NCI-H748 treated with DMSO at 0.1 percent for 48 hours (cell line): Measurements from ENCODE around the gene CHCT1.
"Not testable (repeated sequence)": the region's sequence is repeated elsewhere in the genome, so short reads cannot be mapped to it uniquely, and the experiment has no call there.

Experiments
- DNase-seq: peaks from one replicate; lab custom pipeline; 2025; lab: John Stamatoyannopoulos, UW

Gene CHCT1

GRCh38 chr17:60398227-60398959 lies 23.9 kb upstream of the CHCT1 start:
- no peak for DNase-seq

DNA sequence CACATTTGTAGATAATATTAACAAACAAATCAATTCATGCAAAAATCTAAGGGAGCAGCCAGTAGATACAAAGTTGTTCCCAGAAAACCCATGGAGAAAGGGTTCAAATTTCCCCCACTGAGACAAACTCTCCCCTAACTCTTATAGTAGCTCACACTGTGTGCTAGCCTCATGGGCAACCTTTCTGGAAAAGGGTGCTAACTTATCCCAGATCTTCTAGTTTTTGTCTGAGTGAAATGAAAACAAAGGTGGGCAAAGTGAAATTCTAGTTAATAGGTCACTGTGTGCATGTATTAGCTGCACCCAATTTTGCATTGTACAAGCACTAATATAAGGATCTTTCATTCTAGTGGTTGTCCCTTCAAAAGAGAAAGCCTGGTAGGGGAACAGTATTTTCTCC lies 20.5 kb upstream of the CHCT1 start:
- no peak for DNase-seq

DNA sequence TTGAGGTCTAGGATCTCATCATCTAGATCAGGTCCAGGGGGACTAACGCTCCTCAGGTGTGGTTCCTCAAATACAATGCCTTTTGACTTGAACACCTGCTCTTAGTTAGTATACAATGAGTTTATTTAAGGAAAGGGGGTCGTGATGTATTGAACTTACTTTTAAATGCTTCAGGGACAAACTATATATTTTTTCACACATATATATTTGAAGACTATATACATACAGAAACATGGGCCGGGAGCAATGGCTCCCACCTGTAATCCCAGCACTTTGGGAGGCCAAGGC lies 18.8 kb upstream of the CHCT1 start:
- no peak for DNase-seq

DNA sequence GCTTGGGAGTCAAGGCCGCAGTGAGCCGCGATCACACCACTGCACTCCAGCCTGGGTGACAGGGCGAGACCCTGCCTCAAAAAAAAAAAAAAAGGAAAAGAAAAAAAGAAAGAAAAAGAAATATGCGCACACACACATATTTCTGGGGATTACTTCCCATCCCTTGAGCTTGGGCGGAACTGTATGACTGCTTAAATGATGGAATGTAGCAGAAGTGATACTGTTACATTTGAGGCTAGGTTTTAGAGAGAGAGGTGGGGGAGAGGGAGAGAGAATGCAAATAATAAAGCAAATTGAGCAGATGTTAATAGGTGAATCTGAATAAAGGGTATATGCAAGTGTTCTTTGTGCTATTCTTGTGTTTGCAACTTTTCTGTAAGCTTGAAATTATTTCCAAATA lies 18.3 kb upstream of the CHCT1 start:
- DNase-seq: no peak

GRCh38 chr17:60406887-60407286 lies 15.4 kb upstream of the CHCT1 start:
- DNase-seq: no peak

- no peak for DNase-seq
Observed at GRCh38 chr17:60410001-60410400, 12.3 kb upstream of the CHCT1 start.

DNA sequence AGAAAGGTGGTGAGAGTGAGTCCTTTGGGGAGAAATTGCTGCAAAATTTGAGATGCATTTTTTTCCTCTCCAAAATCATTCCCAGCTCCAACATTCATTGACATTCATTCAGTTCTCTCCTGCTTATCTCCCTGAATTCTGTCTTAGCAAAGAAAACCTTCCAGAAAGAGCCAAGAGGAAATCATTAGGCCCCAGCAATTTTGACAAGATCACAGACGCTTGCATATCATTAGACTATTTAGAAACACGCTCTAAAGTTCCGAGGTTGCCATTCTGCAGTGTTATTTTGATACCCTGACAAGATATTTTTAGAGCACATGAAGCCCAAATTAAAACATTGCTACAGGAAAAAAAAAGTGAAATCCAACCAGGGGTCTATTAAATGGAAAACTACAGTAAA lies 9.6 kb upstream of the CHCT1 start:
- DNase-seq: no peak

DNA sequence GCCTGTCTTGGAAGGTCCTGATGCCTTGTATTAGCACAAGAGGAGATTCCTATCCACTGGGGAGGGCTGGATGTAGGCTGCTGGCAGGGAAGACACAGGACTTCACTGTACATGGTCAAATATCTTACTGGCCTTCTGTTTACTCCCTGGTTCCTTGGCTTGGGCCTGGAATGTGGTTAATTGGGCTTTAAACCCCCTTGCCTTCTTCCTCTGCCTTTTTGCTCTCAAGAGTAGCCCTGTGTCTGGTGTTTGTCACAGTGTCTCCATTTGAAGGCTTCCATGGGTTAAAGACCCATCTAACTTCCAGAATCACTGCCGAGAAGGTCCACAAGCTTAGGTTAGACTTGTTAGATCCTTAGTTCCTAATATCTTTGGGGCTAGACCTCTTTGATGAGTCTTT lies 7.1 kb upstream of the CHCT1 start:
- no peak for DNase-seq

GRCh38 chr17:60416368-60416925 lies 5.8 kb upstream of the CHCT1 start:
- no peak for DNase-seq

DNA sequence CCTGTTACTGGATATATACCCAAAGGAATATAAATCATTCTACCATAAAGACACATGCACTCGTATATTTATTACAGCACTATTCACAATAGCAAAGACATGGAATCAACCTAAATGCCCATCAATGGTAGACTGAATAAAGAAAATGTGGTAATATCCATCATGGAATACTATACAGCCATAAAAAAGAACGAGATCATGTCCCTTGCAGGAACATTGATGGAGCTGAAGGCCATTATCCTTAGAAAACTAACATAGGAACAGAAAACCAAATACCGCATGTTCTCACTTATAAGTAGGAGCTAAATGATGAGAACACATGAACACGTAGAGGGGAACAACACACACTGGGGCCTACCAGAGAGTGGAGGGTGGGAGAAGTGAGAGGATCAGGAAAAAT lies 3.3 kb upstream of the CHCT1 start:
- not testable (repeated sequence) for DNase-seq

DNA sequence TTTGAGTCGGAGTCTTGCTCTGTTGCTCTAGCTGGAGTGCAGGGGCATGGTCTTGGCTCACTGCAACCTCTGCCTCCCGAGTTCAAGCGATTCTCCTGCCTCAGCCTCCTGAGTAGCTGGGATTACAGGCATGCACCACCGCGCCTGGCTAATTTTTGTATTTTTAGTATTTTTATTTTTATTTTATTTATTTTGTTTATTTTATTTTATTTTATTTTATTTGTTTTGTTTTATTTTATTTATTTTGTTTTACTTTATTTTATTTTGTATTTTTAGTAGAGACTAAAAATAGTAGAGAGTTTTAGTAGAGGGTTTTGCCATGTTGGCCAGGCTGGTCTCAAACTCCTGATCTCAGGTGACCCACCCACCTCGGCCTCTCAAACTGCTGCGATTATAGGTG lies 2.4 kb upstream of the CHCT1 start:
- DNase-seq: not testable (repeated sequence)

- no peak for DNase-seq
Observed at GRCh38 chr17:60421273-60422161, 772 bp upstream of the CHCT1 start.

DNA sequence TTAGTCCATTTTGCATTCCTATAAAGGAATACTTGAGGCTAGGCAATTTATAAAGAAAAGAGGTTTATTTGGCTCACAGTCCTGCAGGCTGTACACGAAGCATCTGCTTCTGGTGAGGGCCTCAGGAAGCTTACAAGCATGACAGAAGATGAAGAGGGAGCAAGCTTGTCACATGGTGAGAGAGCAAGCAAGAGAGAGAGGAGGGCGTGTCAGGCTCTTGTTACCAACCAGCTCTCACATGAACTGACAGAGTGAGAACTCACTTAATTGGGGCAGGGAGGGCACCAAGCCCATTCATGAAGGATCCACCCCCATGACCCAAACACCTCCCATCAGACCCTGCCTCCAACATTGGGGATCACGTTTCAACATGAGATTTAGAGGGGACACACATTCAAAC lies 1.6 kb downstream of the CHCT1 start:
- no peak for DNase-seq

- DNase-seq: no peak
Observed at GRCh38 chr17:60425626-60426025, 3.3 kb downstream of the CHCT1 start.

- DNase-seq: no peak
Observed at GRCh38 chr17:60426596-60426995, 4.3 kb downstream of the CHCT1 start.

DNA sequence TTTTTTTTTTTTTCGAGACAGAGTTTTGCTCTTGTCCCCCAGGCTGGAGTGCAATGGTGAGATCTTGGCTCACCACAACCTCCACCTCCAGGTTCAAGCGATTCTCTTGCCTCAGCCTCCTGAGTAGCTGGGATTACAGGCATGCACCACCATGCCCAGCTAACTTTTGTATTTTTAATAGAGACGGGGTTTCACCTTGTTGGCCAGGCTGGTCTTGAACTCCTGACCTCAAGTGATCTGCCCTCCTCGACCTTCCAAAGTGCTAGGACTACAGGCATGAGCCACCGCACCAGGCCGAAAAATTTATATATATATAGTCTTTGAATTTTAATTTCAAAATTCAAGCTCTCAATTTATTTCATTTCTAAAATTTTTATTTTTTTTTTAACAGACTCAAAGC lies 6.2 kb downstream of the CHCT1 start:
- DNase-seq: not testable (repeated sequence)

- not testable (repeated sequence) for DNase-seq
Observed at GRCh38 chr17:60430561-60430960, 8.3 kb downstream of the CHCT1 start.

DNA sequence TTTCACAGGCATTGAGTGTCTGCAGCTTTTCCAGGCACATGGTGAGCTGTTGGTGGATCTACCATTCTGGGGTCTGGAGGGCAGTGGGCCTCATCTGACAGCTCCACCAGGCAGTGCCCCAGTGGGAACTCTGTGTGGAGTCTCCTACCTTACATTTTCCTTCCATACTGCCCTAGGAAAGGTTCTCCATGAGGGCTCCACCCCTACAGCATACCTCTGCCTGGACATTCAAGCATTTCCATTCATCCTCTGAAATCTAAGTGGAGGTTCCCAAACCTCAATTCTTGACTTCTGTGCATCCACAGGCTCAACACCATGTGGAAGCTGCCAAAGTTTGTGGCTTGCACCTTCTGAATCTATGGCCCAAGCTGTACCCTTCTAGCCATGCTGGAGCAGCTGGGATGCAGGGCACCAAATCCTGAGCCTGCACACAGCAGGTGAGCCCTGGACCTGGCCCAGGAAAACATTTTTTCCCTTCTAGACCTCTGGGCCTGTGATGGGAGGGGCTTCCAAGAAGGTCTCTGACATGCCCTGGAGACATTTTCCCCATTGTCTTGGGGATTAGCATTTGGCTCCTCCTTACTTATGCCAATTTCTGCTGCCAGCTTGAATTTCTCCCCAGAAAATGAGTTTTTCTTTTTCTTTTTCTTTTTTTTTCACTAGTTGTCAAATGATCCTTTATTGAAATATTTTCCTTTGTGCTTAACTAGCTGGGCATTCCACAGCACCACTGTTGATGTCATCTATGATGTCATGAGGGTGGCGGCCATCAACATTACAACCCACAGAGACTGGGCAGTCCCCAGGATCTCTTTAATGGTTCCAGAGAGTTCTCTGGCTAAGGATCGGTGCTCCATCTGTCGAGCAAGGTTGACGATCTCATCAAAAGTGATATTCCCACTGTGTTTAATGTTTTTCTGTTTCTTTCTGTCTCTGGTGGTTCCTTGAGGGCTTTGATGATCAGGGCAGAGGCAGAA lies 11.0 kb downstream of the CHCT1 start:
- DNase-seq: not testable (repeated sequence)

DNA sequence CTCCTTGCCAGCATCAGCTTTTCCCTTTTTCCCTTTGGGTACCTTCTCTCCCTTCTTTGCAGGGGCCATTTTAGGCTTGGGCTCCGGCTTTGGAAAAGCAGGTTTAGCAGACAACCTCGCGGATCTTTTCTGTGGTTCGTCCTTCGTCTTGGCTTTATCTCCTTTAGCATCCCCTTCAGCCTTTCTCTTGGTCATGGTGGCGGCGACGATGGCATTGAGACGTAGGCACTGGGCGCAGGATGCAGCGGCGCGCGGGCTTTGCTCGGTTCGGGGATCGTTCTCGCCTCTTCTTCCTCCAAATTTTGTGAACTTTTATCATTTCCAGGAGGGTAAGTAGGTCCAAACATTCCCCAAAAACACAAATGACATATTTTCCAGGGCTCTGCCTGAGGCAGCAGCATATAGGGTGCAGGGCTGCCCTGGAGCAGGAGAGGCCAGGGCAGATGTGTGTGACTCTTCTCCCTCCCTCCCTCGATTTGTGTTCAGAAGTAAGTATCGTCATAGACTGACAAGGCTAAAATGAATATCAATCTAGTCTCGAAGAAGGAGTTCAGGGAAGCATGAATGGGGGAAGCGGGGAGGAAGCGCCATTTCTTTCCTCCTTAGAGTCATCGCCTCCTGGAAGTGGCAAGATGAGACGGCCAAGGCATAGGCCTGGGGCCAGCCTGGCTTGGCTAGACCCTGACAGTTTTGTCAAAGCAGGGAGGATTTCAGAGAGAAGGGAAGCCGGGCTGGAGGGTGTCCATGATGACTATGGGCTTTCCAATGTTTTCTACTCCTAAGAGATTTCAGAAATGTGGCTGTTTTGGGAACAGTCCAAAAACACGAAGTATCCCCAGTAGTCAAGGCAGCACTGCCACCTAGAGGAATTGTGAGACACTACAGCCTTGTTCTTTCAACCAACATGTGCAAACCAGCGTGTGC lies 13.2 kb downstream of the CHCT1 start:
- peak; percentile 81 for DNase-seq

DNA sequence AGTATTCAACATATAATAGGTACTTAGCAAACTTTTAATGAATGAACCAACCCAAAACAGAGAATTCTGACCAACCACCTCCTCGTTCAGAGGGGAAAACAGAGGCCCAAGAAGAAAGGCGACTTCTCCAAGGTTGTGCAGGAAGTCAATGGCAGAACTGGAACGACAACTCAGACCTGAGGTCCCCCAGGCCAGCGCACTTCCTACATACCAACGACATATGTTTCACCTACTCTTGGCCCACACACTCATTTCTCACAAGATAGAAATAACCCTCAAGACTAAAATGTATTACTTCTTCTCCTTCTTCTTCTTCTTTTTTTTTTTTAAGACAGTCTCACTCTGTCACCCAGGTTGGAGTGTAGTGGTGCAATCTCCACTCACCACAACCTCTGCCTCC lies 14.4 kb downstream of the CHCT1 start:
- DNase-seq: no peak

GRCh38 chr17:60439501-60439900 lies 17.2 kb downstream of the CHCT1 start:
- DNase-seq: no peak
